ENCODE results near the gene PAK4. TPM values are rescaled to one million over a fixed set of nuclear protein-coding genes. Genes with fewer than 3 reads are reported as not detected.

PAK4 gene
- total and polyA plus RNA-seq, 10 of the 15 experiments (the other 5 are each of a cell fraction or from before 2014, with no cell fraction given) = 0.08 to 19.3 (median 5.9) TPM

GRCh38 chr19:39192846-39193245, 67.3 kb downstream of the PAK4 start (continued):
- no peak for TF ChIP-seq CUX1 (IDR thresholded peaks at IDR 0.05; ENCODE audit: insufficient replicate concordance, low read depth, low read length)
- TF ChIP-seq PAX5 (IDR thresholded peaks at IDR 0.05; ENCODE audit: borderline replicate concordance, low read depth, low read length) = no peak
- TF ChIP-seq, protein P1, sequence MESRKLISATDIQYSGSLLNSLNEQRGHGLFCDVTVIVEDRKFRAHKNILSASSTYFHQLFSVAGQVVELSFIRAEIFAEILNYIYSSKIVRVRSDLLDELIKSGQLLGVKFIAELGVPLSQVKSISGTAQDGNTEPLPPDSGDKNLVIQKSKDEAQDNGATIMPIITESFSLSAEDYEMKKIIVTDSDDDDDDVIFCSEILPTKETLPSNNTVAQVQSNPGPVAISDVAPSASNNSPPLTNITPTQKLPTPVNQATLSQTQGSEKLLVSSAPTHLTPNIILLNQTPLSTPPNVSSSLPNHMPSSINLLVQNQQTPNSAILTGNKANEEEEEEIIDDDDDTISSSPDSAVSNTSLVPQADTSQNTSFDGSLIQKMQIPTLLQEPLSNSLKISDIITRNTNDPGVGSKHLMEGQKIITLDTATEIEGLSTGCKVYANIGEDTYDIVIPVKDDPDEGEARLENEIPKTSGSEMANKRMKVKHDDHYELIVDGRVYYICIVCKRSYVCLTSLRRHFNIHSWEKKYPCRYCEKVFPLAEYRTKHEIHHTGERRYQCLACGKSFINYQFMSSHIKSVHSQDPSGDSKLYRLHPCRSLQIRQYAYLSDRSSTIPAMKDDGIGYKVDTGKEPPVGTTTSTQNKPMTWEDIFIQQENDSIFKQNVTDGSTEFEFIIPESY (IDR thresholded peaks at IDR 0.05) = no peak
- TF ChIP-seq POLR2A (IDR thresholded peaks at IDR 0.05; ENCODE audit: low read depth, low read length) = no peak
- no peak for TF ChIP-seq EED (IDR thresholded peaks at IDR 0.05; ENCODE audit: low read depth)
- TF ChIP-seq CBFB (IDR thresholded peaks at IDR 0.05; ENCODE audit: low read depth) = no peak

GRCh38 chr19:39193803-39194202, 68.2 kb downstream of the PAK4 start:
- FAIRE-seq = no peak
- no peak overlapping the region for H3K4me3 ChIP-seq
- H3K36me3 ChIP-seq (ENCODE audit: control insufficient read depth in 2 of 2, insufficient read depth in 2 of 2, low read length in 1 of 2) = no peaks in the 10 kb centered on the region
- H3K9ac ChIP-seq (ENCODE audit: control insufficient read depth, insufficient read depth, low read length) = no peak overlapping the region
- POLR2A ChIA-PET = no interaction called here
- WGBS (ENCODE audit: insufficient coverage, insufficient replicate concordance, low lambda C conversion rate, missing lambda C conversion rate) = 30% methylated on average over 8 of the region's 8 CpGs
- RAD21 ChIA-PET (ENCODE audit: unreplicated experiment) = interaction anchor here (0.7 kb wide), 1 partner anchor 812 kb away, joined by 4 read pairs; no protein-coding TSS in a partner anchor
- intact Hi-C loops (cut with micrococcal nuclease; ENCODE audit: unreplicated experiment) (no loop called here), in situ Hi-C loops (cut with MboI) (no loop called here)
- no peak for DNase-seq (ENCODE audit: low read depth, low spot score)
- H3K4me1 ChIP-seq (ENCODE audit: control insufficient read depth, insufficient read depth, low read length) = no peaks in the 10 kb centered on the region
- CTCF ChIA-PET = interaction anchor here (0.7 kb wide), 1 partner anchor 30 kb away, joined by 3 read pairs; no protein-coding TSS in a partner anchor
- no peaks in the 10 kb centered on the region for H3K79me2 ChIP-seq (ENCODE audit: control insufficient read depth, insufficient read depth, low read length)
- SMC1A ChIA-PET (ENCODE audit: uncharacterized antibody, unreplicated experiment) = no interaction called here
- no peaks in the 10 kb centered on the region for H4K20me1 ChIP-seq (ENCODE audit: control insufficient read depth, insufficient read depth)
- no peaks in the 10 kb centered on the region for H3K9me3 ChIP-seq (replicated peaks; ENCODE audit: control insufficient read depth, insufficient read depth, low read length)
- ATAC-seq = no peak
- H3K27ac ChIP-seq (ENCODE audit: control insufficient read depth, insufficient read depth) = no peak overlapping the region
- peaks cover 3 to 5% of the 10 kb centered on the region in 2 experiments; a peak in 2 of 4 replicates for H3K27me3 ChIP-seq (replicated peaks in 1 of 2; ENCODE audit: control insufficient read depth in 2 of 2, insufficient read depth in 2 of 2, low read length in 1 of 2)
- H3K4me2 ChIP-seq (ENCODE audit: control insufficient read depth, insufficient read depth) = no peak overlapping the region
- BruUV-seq (replicated peaks) = no TSS peak
- H2AFZ ChIP-seq (ENCODE audit: control insufficient read depth, low read depth, low read length) = no peak overlapping the region
- TF ChIP-seq NR2F1 (conservative IDR thresholded peaks at IDR 0.05) (no peak), NR2C1 (IDR thresholded peaks at IDR 0.05) (no peak), EED (IDR thresholded peaks at IDR 0.05; ENCODE audit: low read depth) (no peak), ZNF622 (IDR thresholded peaks at IDR 0.05) (no peak), STAT1 (conservative IDR thresholded peaks at IDR 0.05) (no peak), HDAC2 (IDR thresholded peaks at IDR 0.05) (no peak), PML (IDR thresholded peaks at IDR 0.05; ENCODE audit: low read length) (no peak), SIN3A (IDR thresholded peaks at IDR 0.05; ENCODE audit: low read depth, low read length) (no peak), ZNF24 (IDR thresholded peaks at IDR 0.05) (no peak)
- TF ChIP-seq, protein P2, sequence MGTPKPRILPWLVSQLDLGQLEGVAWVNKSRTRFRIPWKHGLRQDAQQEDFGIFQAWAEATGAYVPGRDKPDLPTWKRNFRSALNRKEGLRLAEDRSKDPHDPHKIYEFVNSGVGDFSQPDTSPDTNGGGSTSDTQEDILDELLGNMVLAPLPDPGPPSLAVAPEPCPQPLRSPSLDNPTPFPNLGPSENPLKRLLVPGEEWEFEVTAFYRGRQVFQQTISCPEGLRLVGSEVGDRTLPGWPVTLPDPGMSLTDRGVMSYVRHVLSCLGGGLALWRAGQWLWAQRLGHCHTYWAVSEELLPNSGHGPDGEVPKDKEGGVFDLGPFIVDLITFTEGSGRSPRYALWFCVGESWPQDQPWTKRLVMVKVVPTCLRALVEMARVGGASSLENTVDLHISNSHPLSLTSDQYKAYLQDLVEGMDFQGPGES (IDR thresholded peaks at IDR 0.05) = no peak
- TF ChIP-seq, protein P3, sequence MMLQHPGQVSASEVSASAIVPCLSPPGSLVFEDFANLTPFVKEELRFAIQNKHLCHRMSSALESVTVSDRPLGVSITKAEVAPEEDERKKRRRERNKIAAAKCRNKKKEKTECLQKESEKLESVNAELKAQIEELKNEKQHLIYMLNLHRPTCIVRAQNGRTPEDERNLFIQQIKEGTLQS (IDR thresholded peaks at IDR 0.05; ENCODE audit: borderline replicate concordance, extremely low read depth, low read depth, low read length) = no peak
